Kidney epithelial cell (primary cell): ENCODE results near the gene LRRC51. TPM values are rescaled to one million over a fixed set of nuclear protein-coding genes. Genes with fewer than 3 reads are reported as not detected.

Experiments used
- DNase-seq: peaks from one replicate; pipeline ENCODE4 v3.0.0-alpha.2; 2010; ENCODE audit warnings: low read depth
- H3K27me3 ChIP-seq: 2 replicates; pipeline ENCODE4 v1.6.0; 2011; ENCODE audit warnings: low read length; ENCODE audit not compliant: control insufficient read depth, insufficient read depth
- H3K36me3 ChIP-seq: 2 replicates; pipeline ENCODE4 v1.5.1; 2011; ENCODE audit warnings: low read length; ENCODE audit not compliant: control insufficient read depth, insufficient read depth
- H3K4me3 ChIP-seq: 2 replicates; pipeline ENCODE4 v1.5.1; 2011; ENCODE audit warnings: low read depth, mild to moderate bottlenecking, control low read depth, low read length
- total RNA-seq: library from RNA; depleted of rRNA; stranded (reverse); fragments of >200 nt; gene quantifications from 2 replicates; pipeline ENCODE4 v1.2.3, GENCODE V29; 2015
- TF ChIP-seq, protein P1 (sequence below): IDR thresholded peaks from 2 replicates; pipeline ENCODE4 v1.5.1; 2011; ENCODE audit warnings: mild to moderate bottlenecking, moderate library complexity, low read length, control low read depth, inconsistent platforms; ENCODE audit not compliant: insufficient read depth, poor library complexity, severe bottlenecking

Gene LRRC51
- total RNA-seq, 1 donor from 2014 or later: 5.7 TPM

DNA sequence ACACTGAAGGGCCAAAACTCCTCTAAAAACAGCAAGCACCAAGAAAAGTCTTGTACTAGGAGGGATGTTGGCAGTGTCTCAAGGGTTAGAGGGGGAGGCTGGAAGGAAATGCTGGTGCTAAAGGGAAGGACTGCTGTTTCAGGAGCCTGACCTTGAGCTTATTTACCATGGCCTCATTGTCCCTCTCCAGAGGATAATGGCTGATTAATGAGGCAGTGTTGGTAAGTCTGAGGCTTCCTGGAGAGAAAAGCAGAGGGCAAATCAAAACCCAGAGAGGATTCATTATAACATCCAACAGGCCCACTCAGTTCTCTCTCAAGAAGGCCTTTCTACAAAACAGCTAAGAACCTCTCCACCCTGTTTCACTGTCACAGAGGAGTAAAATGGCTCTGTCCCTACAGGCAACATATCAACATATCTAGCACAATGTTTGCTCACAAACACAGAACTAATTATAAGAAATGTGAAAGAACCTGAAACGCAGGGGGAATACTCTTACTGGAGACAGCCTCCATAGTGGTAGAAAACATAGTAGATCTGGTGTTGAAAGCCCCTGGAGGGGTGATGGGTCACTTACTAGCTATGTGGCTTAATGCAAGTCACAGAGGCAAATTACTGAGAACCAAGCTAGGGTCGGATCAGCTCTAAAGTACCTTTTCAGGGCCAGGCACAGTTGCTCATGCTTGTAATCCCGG, 31.7 kb upstream of the LRRC51 start:
- TF ChIP-seq, protein P1, sequence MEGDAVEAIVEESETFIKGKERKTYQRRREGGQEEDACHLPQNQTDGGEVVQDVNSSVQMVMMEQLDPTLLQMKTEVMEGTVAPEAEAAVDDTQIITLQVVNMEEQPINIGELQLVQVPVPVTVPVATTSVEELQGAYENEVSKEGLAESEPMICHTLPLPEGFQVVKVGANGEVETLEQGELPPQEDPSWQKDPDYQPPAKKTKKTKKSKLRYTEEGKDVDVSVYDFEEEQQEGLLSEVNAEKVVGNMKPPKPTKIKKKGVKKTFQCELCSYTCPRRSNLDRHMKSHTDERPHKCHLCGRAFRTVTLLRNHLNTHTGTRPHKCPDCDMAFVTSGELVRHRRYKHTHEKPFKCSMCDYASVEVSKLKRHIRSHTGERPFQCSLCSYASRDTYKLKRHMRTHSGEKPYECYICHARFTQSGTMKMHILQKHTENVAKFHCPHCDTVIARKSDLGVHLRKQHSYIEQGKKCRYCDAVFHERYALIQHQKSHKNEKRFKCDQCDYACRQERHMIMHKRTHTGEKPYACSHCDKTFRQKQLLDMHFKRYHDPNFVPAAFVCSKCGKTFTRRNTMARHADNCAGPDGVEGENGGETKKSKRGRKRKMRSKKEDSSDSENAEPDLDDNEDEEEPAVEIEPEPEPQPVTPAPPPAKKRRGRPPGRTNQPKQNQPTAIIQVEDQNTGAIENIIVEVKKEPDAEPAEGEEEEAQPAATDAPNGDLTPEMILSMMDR: no peak
- DNase-seq: no peak
- Histone ChIP-seq H3K4me3 (no peak overlapping the region), H3K36me3 (no peaks in the 10 kb centered on the region), H3K27me3 (no peaks in the 10 kb centered on the region)

DNA sequence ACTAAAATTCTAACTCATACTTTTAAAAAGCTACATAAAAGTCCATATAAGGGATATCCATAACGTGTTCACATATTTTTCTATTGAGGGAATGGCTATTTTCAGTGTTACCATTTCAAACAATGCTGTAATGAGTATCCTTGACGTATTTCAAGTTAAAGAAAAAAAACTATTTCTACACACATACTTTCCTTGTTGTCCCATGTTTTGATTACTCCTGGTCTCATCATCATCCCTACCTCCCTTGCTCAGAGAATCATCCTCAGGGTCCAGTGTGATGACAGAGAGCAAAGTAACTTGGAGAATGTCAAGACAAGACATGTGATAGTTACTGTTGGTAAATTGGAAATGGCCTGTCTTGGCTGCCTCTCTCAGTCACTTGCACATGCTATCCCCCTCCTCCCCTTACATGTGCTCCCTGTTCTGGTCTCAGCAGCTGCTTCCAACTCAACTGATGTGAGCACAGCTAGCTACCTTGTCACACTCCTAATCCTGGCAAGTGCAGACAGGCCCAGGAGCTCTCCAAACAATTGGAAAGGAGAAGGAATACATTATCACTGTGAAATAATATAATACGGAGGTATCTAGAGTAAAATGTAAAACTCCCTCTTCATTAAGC, 22.1 kb upstream of the LRRC51 start:
- TF ChIP-seq, protein P1: no peak
- H3K27me3 ChIP-seq: no peaks in the 10 kb centered on the region
- DNase-seq: no peak
- no peaks in the 10 kb centered on the region for H3K36me3 ChIP-seq
- no peak overlapping the region for H3K4me3 ChIP-seq

DNA sequence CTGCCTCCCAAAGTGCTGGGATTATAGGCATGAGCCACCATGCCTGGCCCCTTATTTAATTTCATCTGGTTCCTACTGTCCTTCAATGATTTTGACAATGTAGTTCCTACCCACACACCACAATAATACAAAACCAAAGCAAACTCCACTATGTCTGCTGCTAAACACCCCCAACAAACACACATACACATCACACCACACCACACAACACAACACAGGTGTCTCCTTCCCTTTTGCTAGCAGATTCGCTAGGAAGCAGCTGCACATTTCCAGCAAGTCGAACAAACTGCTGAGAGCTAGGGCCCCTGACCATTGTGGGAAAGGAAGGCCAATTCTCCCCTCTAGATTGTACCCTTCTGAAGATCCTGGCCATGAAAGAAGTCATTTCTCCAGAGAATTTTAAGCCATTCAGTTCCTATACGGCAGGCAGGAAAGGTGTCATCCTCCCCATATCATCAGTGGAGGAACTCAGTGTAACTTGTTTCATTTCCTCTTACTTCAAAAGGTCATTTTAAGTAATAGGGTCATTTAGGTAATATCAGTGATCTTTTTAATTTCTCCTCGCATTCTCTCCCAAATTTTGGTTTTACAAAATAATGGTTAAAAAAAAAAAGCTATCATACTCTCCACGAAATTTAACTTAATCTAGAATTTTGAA, 18.8 kb upstream of the LRRC51 start:
- no peaks in the 10 kb centered on the region for H3K36me3 ChIP-seq
- TF ChIP-seq, protein P1: no peak

DNA sequence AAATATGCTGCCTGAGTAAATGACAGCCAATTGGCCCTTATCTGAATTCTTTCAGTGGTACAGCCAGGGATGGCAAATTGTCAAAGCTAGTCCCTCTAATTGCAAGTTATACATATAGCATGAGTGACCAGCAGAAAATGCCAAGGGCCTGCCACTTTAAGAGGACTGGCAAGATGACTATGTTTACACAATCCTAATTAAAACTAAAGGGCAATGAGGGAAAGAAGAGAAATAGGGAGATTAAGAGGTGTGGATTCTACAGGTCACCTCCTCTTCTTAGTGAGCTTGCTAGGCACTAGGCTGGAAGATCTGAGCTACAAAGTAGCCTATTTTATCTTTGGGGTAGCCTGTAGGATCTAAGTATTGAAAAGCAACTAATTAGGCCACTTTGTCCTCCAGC, 13.8 kb upstream of the LRRC51 start:
- Histone ChIP-seq H3K4me3 (no peak overlapping the region), H3K36me3 (peaks cover 1% of the 10 kb centered on the region), H3K27me3 (no peaks in the 10 kb centered on the region)
- TF ChIP-seq, protein P1: no peak
- DNase-seq: no peak

More for the DNA sequence above, 18.8 kb upstream of the LRRC51 start:
- no peak for DNase-seq
- no peaks in the 10 kb centered on the region for H3K27me3 ChIP-seq
- H3K4me3 ChIP-seq: no peak overlapping the region

DNA sequence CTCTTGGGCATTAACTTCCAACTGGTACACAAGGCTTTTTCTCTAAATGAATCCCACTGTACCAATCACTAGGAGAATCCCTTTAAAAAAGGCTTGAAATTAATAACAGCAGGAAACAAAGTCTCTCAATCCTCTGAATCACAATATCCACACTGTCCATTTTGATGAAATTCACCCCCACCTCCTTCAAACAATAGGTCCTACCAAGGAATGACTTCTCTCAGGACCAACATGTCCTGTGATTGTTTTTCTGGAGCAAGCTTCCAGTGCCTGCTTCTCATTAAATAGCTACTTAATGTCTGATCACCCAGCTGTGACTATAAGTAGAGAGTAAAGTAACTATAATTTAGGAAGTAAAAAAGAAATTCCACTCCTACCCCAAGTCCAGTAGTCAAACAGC, 13.4 kb upstream of the LRRC51 start:
- Histone ChIP-seq H3K36me3 (peaks cover 1% of the 10 kb centered on the region), H3K27me3 (no peaks in the 10 kb centered on the region), H3K4me3 (no peak overlapping the region)
- TF ChIP-seq, protein P1: no peak
- DNase-seq: no peak
